ENCODE data around the gene PRPF18.

- no peak for TF ChIP-seq POLR2A (IDR thresholded peaks at IDR 0.05)
- TF ChIP-seq CTCF (IDR thresholded peaks at IDR 0.05): no peak
These were observed 58.1 kb downstream of the PRPF18 start for GRCh38 chr10:13644866-13645265.

All from vagina (tissue), 2 donors.